ENCODE measurements around the gene FAM78B.
A peak's percentile ranks its signal among the peaks of the same experiment; 100 is the strongest.

The FAM78B gene

DNA sequence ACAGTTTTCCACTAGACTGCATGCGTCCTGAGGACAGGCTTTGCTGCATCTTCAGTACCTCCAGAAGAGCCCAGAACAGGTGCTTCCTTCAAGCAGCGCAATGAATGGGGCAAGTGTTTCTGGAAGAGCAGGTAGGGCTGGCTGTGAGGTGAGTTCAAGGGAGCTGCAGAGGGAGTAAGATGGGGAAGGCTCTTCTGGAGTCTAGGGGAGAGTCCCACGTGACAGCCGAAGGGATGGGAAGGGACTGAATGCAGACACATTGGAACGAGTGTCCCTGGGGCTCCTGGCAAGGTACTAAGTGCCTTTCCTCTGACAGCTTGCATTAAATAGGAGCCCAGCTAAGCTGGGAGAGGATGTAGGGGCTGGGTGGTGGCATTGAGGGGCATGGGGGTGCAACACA lies 84.2 kb downstream of the FAM78B start:
- no peak overlapping the region for H3K4me3 Mint-ChIP-seq
- no peaks in the 10 kb centered on the region for H3K36me3 Mint-ChIP-seq (ENCODE audit: low read depth)

DNA sequence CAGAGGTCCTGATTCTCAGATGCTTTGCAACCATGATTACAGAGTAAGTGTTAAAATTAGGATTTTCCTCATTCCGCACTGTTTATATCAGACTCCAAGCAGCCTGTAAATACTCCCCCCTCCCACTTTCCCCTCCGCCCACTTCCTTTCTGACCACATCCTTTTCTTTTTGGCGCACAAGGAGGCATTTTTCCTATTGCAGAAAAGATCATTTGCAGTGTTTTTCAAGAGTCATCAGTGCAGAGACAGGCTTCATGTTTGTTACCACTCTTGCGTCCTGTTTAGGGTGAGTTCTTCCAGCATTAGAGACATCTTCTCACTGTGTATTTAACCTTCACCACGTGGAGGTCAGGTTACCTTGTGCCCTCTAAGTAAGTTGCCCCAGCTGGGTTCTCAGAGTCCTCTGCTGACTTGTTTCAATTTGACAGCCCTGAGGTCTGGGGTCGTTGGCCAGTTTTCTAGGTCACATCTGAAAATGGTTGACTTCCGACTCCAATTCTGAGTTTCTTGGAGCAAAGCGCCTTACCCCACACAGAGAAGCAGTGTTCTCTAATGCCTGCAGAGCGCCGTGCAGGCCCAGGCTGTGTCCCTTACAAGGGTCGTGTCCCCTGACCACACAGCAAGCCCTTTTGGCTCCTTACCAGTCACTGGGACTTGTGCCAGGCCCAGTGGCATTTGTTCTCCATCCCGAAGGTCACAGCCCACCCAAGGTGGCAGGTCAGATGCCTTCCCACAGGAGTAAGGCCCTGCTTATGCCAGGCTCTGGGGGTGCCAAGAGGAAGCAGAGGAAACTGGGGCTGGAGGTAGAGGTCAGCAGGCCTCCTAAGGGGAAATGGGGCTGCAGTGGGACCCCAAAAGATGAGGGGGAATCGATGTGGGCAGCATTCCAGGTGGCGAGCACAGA lies 85.6 kb downstream of the FAM78B start:
- H3K4me1 Mint-ChIP-seq (ENCODE audit: low read depth), result peaks cover 23% of the 10 kb centered on the region
- no peak overlapping the region for H3K4me3 Mint-ChIP-seq
- H3K27ac Mint-ChIP-seq, result no peak overlapping the region
- H3K9me3 Mint-ChIP-seq, result no peaks in the 10 kb centered on the region
- H3K36me3 Mint-ChIP-seq (ENCODE audit: low read depth), result no peaks in the 10 kb centered on the region
- no peaks in the 10 kb centered on the region for H3K27me3 Mint-ChIP-seq

More for the DNA sequence above, 84.2 kb downstream of the FAM78B start:
- no peaks in the 10 kb centered on the region for H3K9me3 Mint-ChIP-seq
- H3K27me3 Mint-ChIP-seq, result no peaks in the 10 kb centered on the region
- peaks cover 23% of the 10 kb centered on the region for H3K4me1 Mint-ChIP-seq (ENCODE audit: low read depth)
- no peak overlapping the region for H3K27ac Mint-ChIP-seq

DNA sequence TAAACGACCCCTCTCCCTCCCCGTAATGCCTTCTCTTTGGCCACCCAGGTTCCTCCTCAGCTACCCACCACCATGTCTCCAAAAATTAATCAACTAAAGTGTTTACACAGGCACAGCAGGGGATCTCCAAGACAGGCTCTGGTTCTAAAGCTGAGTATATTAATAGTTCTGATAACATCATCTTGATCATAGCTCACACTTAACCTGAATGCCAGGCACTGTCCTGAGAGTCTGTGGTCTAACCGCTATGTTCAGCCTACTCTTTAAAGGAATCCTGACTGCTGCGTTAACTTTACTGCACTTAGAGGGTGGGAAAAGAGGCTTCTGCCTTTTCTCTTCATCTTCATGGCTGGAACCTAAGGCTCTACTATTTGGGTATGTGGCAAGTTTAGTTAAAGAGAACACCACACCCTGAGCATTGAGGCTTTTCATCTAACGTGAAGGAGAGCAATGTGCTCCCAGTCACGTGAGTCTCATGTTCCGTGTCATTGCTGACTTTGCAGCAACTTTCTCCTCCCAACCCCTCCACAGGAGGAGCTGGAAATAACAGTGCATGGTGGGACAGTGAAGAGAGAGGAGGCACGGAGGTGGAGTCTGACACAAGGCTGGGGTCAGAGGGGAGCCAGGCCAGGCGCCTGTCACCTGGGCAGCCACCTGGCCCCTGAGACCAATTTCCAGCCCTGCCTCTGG lies 86.4 kb downstream of the FAM78B start:
- no peaks in the 10 kb centered on the region for H3K36me3 Mint-ChIP-seq (ENCODE audit: low read depth)

DNA sequence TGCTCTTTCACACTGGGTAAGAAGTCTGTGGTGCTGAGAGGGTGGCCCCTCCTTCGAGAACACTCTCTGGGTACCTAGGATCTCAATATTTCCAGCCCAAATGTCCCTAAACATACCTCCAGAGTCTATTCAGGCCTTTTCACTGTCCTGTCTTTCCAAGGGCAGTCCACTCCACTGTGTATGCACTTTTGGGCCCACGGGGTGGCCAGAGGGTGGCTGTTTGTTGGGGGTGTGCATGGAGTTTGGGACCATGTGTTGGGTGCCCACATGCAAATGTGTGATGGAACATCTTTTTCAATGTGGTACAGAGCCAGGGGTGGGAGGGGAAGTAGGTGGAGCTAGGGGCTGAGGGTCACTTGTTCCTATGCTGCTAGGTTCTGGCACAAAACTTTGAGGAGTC lies 87.5 kb downstream of the FAM78B start:
- Mint-ChIP-seq H3K27me3 (no peaks in the 10 kb centered on the region), H3K9me3 (no peaks in the 10 kb centered on the region), H3K36me3 (ENCODE audit: low read depth) (no peaks in the 10 kb centered on the region), H3K27ac (no peak overlapping the region), H3K4me3 (no peak overlapping the region), H3K4me1 (ENCODE audit: low read depth) (peaks cover 23% of the 10 kb centered on the region)

More for the DNA sequence above, 86.4 kb downstream of the FAM78B start:
- H3K4me1 Mint-ChIP-seq (ENCODE audit: low read depth), result peaks cover 23% of the 10 kb centered on the region
- H3K4me3 Mint-ChIP-seq, result no peak overlapping the region
- H3K9me3 Mint-ChIP-seq, result no peaks in the 10 kb centered on the region
- H3K27me3 Mint-ChIP-seq, result no peaks in the 10 kb centered on the region
- peak overlapping the region; percentile 5 for H3K27ac Mint-ChIP-seq

DNA sequence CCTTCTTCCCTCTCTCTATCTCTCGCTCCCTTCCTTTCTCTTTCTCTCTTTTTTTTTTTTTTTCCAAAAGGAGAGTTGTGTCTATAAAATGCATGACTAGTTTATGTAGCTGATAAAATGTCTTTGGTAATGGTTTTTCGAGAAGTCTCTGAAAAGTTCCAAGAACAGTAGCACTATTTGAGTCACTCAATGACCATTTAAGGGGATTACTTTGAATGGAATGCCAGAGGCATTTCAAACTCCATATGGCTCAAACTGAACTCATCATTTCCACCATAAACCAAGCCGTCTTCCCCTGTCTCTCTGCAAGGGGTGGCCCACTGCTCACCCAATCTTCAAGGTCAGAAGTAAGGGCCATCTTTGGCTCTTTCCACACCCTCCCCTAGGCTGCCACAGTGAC lies 93.3 kb downstream of the FAM78B start:
- H3K9me3 Mint-ChIP-seq, result no peaks in the 10 kb centered on the region
- no peaks in the 10 kb centered on the region for H3K4me1 Mint-ChIP-seq (ENCODE audit: low read depth)
- no peaks in the 10 kb centered on the region for H3K27me3 Mint-ChIP-seq
- H3K27ac Mint-ChIP-seq, result no peak overlapping the region
- no peaks in the 10 kb centered on the region for H3K36me3 Mint-ChIP-seq (ENCODE audit: low read depth)
- H3K4me3 Mint-ChIP-seq, result no peak overlapping the region

DNA sequence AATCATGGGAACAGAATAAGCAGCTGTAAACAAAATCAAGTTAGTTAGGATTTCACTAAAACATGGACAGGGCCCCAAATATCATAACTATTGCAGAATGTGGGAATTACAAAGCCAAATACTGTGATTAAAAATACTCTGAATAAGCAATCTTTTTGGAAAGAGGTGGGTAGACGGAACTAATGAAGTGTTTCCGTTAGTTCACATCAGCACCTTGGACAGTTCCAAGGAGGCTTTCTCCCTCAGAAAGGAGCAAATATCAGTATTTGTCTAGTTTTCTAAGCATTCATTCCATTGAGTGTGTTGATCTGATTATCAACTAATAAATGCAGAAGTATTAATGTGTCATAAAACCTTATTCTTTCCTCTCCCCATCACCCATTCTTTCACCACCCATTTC lies 97.4 kb downstream of the FAM78B start:
- Mint-ChIP-seq H3K36me3 (ENCODE audit: low read depth) (no peaks in the 10 kb centered on the region), H3K4me3 (no peak overlapping the region), H3K27ac (no peak overlapping the region), H3K4me1 (ENCODE audit: low read depth) (no peaks in the 10 kb centered on the region), H3K9me3 (no peaks in the 10 kb centered on the region), H3K27me3 (no peaks in the 10 kb centered on the region)

DNA sequence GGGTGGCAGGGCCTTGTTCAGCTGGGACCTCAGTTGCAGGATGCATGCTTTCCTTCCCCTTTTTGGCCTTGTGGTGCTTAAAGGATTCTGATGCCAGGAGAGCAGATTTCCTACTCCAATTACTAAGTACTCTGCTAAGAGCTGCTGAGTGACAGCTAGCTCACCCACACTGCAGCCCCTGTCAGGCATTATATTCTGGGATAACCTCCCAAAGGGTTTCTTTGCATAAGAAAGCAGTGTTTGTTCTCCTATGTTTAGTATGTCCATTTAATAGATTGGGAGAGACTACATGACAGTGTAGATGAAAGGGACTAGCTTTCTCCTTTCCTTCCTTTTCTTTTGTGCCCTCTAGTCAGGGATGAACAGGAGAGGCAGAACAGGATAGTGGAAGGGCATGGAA lies 100.7 kb downstream of the FAM78B start:
- no peaks in the 10 kb centered on the region for H3K9me3 Mint-ChIP-seq
- H3K27me3 Mint-ChIP-seq, result no peaks in the 10 kb centered on the region
- no peak overlapping the region for H3K27ac Mint-ChIP-seq
- no peak overlapping the region for H3K4me3 Mint-ChIP-seq
- no peaks in the 10 kb centered on the region for H3K4me1 Mint-ChIP-seq (ENCODE audit: low read depth)
- no peaks in the 10 kb centered on the region for H3K36me3 Mint-ChIP-seq (ENCODE audit: low read depth)

DNA sequence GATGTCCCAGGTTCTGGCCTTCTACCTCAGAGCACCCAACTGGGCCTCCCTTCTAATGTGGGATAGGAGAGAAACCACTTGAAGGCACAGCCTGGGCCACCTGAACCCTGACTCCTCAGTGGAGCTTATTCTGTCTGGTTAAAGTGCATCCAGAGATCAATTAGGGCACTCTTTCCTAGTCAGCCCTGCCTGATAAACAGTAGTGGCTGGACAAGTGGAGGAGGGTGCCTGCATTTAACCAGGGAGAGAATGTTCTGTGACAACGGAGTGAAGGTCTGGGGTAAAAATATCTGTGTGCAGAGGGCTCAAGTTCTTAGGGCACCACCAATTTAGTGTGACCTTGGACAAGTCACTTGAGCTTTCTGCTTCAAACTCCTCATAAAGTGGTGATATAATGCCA lies 101.8 kb downstream of the FAM78B start:
- Mint-ChIP-seq H3K4me3 (no peak overlapping the region), H3K27ac (no peak overlapping the region), H3K4me1 (ENCODE audit: low read depth) (no peaks in the 10 kb centered on the region), H3K9me3 (no peaks in the 10 kb centered on the region), H3K27me3 (no peaks in the 10 kb centered on the region), H3K36me3 (ENCODE audit: low read depth) (no peaks in the 10 kb centered on the region)

DNA sequence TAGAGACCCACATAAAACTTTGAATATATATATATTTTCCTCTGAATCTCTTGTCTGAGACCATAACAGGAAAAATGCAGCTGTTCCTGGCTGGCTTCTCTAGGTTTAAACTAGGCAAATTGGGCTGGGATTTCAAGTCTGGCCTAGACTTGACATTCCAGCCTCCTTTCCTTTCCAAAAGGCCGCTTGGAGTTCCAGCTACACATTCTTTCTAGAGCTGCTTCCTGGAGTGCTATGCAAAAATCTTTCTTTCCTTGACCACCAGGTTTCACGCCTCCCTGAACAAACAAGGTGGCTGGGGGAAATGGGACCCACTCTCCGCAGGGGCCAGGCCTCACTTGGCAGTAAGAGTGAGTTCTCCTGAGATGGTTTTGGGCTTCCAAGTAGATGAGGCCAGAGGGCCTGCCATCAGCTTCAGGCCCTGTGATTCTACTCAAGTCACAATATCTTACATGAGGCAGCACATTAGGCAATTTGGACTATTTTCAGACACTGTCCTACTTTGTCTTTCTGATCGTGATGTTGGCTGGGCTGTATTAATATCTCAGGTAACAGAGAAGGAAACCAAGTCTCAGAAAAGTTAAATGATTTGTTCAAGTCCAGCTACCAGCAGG lies 102.4 kb downstream of the FAM78B start:
- no peaks in the 10 kb centered on the region for H3K36me3 Mint-ChIP-seq (ENCODE audit: low read depth)
- no peaks in the 10 kb centered on the region for H3K27me3 Mint-ChIP-seq
- no peaks in the 10 kb centered on the region for H3K4me1 Mint-ChIP-seq (ENCODE audit: low read depth)
- no peak overlapping the region for H3K27ac Mint-ChIP-seq
- H3K9me3 Mint-ChIP-seq, result no peaks in the 10 kb centered on the region
- no peak overlapping the region for H3K4me3 Mint-ChIP-seq

DNA sequence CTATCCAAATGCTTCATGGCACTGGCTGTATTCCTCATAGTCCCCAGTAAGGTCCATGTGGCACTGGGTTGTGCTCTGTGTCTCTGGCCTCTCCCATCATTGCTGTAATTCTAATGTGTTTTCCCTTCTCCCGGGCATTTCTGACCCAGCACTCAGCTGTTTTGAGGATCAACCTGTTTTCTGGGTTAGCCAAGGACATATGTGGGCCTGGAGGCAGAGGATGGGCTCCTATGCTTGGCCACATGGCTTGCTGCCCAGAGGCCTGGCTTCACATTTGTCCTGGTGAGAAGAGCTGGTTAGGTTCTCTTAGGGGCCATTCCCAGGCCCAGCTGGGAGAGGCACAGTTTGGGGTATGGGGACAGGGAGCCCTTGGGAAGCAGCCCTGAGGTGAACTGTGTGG lies 103.1 kb downstream of the FAM78B start:
- Mint-ChIP-seq H3K9me3 (no peaks in the 10 kb centered on the region), H3K36me3 (ENCODE audit: low read depth) (no peaks in the 10 kb centered on the region), H3K27ac (no peak overlapping the region), H3K4me3 (no peak overlapping the region), H3K4me1 (ENCODE audit: low read depth) (no peaks in the 10 kb centered on the region), H3K27me3 (no peaks in the 10 kb centered on the region)

DNA sequence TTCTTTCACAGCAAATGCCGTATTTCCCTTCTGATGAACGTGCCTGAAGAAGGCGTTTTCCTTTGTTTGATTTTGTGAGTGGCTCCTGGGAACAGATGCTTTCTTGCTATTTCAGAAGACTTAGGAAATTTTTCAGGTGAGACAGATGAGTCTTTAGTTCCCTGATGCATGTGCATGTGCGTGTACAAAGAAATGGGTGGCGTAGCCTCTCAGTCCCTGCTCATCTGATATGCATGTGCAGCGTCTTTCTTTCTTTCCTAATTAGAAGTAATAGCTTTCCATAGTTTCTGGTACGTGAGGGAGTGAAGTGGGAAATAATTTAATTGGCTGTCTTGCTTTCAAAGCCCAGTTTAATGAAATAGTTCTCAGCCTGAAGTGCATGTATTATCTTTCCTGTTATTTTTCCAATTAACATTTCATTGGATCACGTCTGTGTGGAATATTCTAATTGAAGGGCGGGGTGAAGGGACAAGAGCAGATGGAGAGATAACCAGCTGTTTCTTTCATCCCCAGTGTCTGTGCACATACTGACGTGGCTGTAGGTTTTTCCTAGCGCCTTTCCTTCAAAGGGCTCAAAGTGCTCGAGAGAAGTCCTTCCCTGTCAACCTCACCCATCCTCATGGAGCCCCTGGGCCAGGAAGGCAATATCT lies 104.3 kb downstream of the FAM78B start:
- no peak overlapping the region for H3K4me3 Mint-ChIP-seq
- H3K9me3 Mint-ChIP-seq, result no peaks in the 10 kb centered on the region
- no peaks in the 10 kb centered on the region for H3K4me1 Mint-ChIP-seq (ENCODE audit: low read depth)
- H3K27me3 Mint-ChIP-seq, result no peaks in the 10 kb centered on the region
- no peaks in the 10 kb centered on the region for H3K36me3 Mint-ChIP-seq (ENCODE audit: low read depth)
- no peak overlapping the region for H3K27ac Mint-ChIP-seq

DNA sequence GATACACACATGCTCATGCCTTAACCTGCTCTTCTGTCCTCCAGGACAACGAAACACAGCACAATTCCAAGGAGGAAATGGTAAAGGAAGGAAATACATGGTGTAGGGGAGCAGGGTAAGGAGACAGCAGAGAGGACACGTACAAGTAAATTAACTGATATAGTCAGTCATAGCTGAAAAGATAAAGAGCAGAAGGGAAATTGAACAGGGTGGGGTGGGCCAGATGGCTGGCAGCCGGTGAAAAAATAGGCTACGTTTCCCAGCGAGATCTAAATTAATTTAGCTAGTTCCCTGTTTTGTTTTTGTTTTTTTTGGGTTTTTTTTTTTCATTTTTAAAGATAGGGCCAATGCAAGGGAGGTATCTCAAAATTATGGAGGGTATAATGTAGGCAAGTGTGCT lies 109.2 kb downstream of the FAM78B start:
- H3K9me3 Mint-ChIP-seq, result no peaks in the 10 kb centered on the region
- H3K27ac Mint-ChIP-seq, result no peak overlapping the region
- peaks cover 8% of the 10 kb centered on the region for H3K27me3 Mint-ChIP-seq
- H3K36me3 Mint-ChIP-seq (ENCODE audit: low read depth), result no peaks in the 10 kb centered on the region
- no peaks in the 10 kb centered on the region for H3K4me1 Mint-ChIP-seq (ENCODE audit: low read depth)
- H3K4me3 Mint-ChIP-seq, result no peak overlapping the region

DNA sequence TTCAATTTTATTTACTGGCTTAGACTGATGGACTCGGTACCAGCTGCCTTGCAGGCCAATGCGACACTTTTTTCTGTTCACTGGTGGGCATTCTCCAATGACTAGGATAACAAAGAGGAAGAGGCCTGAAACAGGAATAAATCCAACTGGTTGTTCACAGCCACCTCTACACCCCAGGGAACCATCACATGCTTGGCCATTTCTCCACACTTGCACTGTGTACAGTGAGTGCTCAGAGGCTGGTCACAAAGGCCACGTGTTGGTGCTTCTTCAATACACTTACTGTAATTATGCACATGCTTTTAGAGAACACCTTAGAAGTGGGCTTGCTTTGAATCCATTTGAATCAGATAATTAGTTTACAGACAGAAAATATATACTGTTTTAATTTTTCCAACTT lies 113.4 kb downstream of the FAM78B start:
- H3K27ac Mint-ChIP-seq, result no peak overlapping the region
- H3K4me1 Mint-ChIP-seq (ENCODE audit: low read depth), result no peaks in the 10 kb centered on the region
- no peak overlapping the region for H3K4me3 Mint-ChIP-seq
- H3K27me3 Mint-ChIP-seq, result peaks cover 8% of the 10 kb centered on the region
- no peaks in the 10 kb centered on the region for H3K36me3 Mint-ChIP-seq (ENCODE audit: low read depth)
- no peaks in the 10 kb centered on the region for H3K9me3 Mint-ChIP-seq

DNA sequence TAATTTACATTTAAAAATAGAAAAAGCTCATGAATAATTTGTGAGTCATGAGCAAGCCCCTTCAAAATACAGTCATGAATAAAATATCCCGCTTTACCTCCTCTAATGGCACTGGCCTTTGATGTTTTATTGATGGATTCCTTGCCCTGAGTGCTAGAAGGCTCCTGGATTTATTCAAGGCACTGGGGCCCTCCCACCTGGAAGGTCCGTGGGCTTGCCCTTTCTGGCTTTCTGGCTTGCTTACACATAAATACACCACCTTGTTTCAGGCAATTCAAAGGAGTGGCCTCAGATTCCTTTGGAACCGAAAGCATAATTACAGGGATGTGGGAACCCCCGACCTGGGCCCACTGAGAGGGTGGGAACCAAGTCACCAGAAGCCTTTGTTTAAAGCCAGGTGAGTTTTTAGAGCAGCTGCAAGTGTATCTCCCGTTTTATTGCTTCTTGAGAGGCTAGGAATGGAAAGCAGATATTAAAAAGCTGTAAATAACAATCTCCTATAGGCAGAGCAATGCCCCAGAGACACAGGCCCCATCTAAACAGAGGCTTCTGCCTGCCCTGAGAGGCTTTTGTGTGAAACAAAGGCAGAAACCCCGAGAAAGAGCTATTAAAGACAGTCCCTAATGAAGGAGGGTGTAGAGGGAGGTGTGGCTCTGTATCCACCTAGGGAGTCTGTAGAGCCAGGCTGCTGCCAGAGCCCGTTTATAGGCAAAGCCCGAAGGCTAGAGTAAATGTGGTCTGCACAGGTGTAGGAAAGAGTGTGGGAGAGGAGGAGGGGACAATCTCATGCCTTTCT lies 126.4 kb downstream of the FAM78B start:
- H3K27me3 Mint-ChIP-seq, result peaks cover 8% of the 10 kb centered on the region
- H3K36me3 Mint-ChIP-seq (ENCODE audit: low read depth), result no peaks in the 10 kb centered on the region
- H3K9me3 Mint-ChIP-seq, result no peaks in the 10 kb centered on the region
- no peaks in the 10 kb centered on the region for H3K4me1 Mint-ChIP-seq (ENCODE audit: low read depth)
- no peak overlapping the region for H3K4me3 Mint-ChIP-seq
- no peak overlapping the region for H3K27ac Mint-ChIP-seq
